GM15510 (cell line): ENCODE measurements around the gene SIRPA.

ENCODE experiments used
- POLR2A ChIP-seq: IDR thresholded peaks from 3 replicates; pipeline ENCODE4 v1.6.1; 2011; ENCODE audit warnings: borderline replicate concordance; ENCODE audit not compliant: insufficient read length; ENCODE audit errors: extremely low read depth

The SIRPA gene

GRCh38 chr20:1951436-1952115 lies 56.4 kb downstream of the SIRPA start:
- no peak for TF ChIP-seq POLR2A

DNA sequence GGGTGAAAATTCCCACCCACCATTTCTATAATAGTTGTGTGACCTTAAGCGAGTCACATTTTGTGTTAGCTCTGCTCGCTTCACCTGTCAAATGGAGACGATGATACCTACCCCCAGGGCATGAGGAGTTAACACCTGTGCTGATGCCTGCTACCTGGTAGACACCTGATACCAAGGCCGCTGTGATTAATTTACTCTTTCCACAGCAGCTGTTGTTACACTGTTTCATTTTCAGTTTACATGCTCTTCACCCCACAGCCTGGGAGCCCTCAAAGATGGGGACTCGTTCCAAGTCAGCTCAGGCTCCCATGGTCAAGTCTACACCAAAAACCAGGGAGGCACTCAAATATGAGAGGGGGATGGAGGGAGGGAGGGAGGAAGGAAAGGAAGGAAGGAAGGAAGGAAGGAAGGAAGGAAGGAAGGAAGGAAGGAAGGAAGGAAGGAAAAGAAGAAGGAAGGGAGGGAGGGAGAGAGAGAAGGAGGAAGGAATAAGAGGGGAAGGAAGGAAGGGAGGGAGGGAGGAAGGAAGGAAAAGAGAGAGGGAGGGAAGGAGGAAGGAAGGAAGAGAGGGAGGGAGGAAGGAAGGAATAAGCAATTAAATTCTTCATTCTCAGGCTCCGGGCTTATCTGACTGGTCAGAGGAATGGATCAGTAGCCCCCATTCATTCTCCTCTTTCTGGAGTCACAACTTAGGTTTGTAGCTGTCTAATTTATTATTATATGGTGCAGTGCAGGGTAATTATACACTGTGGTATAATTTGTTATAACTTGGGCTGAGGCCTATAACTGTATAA lies 57.7 kb downstream of the SIRPA start:
- no peak for TF ChIP-seq POLR2A

- TF ChIP-seq POLR2A = no peak
Measured at GRCh38 chr20:1953621-1954020, 58.4 kb downstream of the SIRPA start.

GRCh38 chr20:1955217-1955616 lies 60.0 kb downstream of the SIRPA start:
- TF ChIP-seq POLR2A = no peak

DNA sequence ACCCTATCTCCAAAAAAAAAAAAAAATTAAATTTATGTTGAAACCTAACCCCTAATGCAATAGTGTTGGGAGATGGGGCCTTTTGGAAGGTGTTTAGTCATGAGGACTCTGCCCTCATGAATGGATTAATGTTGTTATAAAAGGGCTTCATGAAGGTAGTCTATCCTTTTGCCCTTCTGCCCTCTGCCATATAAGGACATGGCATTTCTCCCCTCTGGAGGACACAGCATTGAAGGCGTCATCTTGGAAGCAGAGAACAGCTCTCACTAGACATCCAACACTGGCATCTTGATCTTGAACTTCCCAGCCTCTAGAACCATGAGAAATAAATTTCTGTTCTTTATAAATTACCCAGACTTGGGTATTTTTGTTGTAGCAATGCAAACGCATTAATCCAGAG lies 63.2 kb downstream of the SIRPA start:
- no peak for TF ChIP-seq POLR2A

DNA sequence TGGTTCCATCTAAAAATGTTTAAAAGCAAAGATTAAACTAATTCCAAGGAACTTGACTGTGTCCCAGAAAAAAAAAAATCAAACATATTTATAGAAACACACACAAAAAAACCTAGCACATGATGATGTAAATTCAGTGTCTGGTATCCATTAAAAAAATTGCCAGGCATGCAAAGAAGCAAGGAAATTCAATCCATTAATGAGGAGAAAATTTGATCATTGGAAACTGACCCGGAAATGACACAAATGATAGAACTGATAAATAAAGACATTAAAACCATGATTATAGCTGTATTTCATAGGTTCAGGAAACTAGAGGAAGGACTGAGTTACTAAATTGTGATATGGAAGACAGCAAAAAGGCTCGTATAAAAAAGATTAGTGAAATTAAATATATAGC lies 63.9 kb downstream of the SIRPA start:
- TF ChIP-seq POLR2A = no peak

GRCh38 chr20:1961374-1961773 lies 66.2 kb downstream of the SIRPA start:
- no peak for TF ChIP-seq POLR2A

- TF ChIP-seq POLR2A = no peak
Measured at GRCh38 chr20:1964061-1964460, 68.9 kb downstream of the SIRPA start.

DNA sequence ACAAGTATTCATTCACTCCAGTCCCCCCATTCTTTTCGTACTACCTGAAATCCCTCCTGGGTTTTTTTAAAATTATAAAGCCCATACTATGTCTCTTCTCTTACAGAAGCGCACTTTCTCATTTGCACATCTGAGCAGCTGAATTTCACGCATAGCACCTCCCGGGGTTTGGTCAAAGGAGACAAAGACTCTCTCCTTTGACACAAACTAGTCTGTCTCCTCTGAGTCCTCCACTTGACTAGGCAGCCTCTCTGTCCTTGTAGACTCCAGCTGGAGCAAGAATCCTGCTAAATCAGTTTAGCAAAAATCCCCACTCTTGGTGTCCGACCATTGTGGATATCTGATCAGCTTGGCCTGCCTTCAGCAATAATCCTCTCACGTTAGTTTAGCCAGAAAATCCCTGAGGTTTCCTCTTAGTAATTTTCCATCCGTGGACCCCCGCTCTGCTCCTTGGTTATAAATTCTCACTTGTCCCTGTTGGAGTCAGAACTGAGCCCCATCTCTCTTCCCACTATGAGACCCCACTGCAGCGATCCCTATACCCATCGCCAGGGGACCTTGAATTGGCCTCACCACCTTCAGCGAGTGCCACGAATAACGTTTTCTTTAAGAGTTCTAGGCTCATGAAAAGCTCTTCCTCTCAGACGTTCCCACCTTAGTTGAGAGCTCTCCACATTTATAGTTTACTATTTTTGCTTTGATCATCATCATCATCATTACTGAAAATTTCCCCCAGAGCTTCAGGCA lies 69.6 kb downstream of the SIRPA start:
- no peak for TF ChIP-seq POLR2A

- TF ChIP-seq POLR2A = no peak
Measured at GRCh38 chr20:1965520-1966351, 70.5 kb downstream of the SIRPA start.

GRCh38 chr20:1968964-1969363 lies 73.8 kb downstream of the SIRPA start:
- TF ChIP-seq POLR2A = no peak

DNA sequence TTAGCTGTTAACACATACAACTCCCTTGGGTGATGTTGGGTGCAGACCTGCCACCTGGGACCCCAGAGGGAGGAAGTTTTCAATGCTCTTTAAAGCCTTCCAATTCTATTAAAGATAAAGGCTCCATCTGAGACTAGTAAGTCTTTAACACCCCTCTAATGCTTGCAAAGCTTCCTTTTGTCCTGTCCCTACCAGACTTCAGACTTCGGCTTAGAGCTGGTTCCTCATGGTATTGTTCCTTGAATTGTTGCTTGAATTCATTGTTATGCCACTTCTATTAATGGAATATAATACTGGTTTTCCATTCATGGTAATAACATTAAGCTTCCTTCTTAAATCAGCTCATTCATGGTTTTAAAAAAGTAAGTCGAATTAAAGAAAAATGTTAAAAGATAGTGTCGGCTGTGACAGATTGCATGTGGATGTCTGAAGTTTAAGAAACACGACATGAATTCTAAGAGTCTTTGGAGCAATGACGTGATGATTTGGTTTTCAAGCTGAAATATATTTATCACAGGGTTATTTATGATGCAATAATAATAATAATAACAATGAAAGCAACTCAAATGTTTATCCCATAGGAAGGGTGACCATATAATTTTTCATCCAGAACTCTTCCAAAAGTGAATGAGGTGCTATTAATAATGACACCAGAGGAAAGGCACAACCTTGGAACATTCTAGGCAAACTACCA lies 76.8 kb downstream of the SIRPA start:
- no peak for TF ChIP-seq POLR2A

DNA sequence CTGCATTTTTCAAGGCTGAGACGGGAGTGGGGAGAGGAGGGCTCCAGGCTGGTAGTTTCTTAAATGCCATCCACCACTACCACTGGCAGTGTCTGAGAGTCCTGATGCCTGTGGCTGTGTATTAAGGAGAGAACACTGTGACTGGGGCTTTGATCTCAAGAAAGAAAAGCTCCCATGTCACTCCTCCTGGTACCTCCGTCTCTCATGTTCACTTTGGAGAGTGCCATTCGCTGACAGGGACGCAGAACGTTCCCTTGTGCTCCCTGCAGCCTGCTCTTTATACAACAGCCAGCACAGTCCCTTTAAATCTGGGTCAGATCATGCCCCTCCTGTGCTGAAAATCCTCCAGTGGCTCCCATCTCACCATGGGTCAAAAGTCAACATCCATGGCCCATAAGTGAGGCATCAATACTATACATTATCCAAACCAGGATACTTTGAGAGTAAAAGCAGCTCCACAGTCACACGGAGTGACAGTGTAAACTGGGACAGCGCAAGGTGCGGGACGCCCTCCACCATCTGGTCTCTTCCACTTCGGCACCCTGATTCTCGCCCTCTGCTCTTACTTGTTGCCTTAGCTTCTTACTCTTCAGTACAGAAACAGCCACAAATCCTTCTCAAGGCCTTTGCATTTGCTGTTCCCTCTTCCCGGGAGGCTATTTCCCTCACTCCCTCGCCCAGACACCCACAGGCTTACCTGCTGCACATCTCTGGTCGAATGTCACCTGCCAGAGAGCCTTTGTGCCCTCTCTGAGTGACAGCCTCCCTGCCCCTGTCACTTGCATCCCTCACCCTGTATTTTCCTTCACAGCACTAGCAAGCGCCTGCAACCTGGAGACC lies 78.6 kb downstream of the SIRPA start:
- TF ChIP-seq POLR2A = no peak
